ENCODE results near the gene LRP8. TPM values are rescaled to one million over a fixed set of nuclear protein-coding genes. Genes with fewer than 3 reads are reported as not detected.

LRP8 gene
- total and polyA plus RNA-seq, 9 of the 15 experiments (the other 6 are each of a cell fraction or from before 2014, with no cell fraction given) = 7.1 to 56.1 (median 31.3) TPM

DNA sequence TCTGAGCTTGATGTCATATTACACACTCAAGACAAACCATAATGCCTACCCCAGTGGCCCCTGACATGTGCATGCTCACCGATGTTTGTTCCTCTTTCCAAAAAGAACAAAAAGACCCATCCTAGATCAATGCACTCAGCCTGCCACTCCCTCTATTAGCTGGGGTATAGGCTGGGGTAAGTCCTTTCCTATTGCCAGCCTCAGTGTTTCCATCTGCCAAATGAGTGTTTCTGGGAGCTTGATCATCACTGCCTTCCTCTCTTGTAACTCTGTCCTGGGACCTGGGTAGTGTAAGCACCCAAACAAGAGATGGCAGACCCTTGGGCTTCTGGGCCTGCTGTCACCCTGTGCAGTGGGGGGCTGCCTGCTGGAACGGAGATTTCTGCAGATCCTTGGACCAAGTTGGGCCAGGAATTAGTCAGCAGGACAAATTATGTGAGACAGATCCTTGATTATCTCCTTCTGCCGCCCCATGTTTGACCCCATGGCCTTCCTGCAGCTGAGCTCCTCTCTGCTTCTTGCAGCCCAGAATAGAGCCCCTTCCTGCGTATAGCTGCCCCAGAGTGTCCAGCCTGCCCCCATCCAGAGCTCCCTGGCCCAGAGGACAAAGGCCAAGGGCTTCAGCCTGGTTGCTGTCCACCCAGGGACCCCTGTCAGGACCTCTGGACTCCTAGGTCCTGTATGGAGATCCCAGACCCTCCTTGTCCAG lies 31.5 kb upstream of the LRP8 start:
- CTCF ChIA-PET (ENCODE audit: low intra/inter-chr PET ratio) = no interaction called here
- no peaks in the 10 kb centered on the region for H3K9me1 ChIP-seq (ENCODE audit: control insufficient read depth, insufficient read depth, low read length)

More for the DNA sequence above, 31.5 kb upstream of the LRP8 start:
- ATAC-seq = no peak
- H3K9me3 ChIP-seq (replicated peaks; ENCODE audit: control insufficient read depth, insufficient read depth, low read depth, low read length) = peaks cover 2% of the 10 kb centered on the region; the same call in 1 of the 2 replicates
- POLR2A ChIA-PET = interaction anchor here (0.7 to 1.6 kb wide), 2 partner anchors 14 to 105 kb away, joined by 3 read pairs; no protein-coding TSS in a partner anchor
- H3K4me2 ChIP-seq (ENCODE audit: insufficient read depth, low read length) = no peak overlapping the region
- intact Hi-C loops (cut with micrococcal nuclease) (no loop called here), in situ Hi-C loops (cut with MboI) (no loop called here)
- DNase-seq (ENCODE audit: extremely low read depth in 1 of 4, low spot score in 3 of 4) = no peak
- H4K20me1 ChIP-seq (replicated peaks; ENCODE audit: control insufficient read depth, insufficient read depth, low read length) = no peaks in the 10 kb centered on the region
- H3K27ac ChIP-seq (ENCODE audit: extremely low read depth, low read depth, low read length) = no peak overlapping the region
- BruUV-seq (replicated peaks) = no TSS peak
- no peaks in the 10 kb centered on the region for H3K36me3 ChIP-seq (ENCODE audit: control insufficient read depth, insufficient read depth, low read length)
- TF ChIP-seq, protein P1, sequence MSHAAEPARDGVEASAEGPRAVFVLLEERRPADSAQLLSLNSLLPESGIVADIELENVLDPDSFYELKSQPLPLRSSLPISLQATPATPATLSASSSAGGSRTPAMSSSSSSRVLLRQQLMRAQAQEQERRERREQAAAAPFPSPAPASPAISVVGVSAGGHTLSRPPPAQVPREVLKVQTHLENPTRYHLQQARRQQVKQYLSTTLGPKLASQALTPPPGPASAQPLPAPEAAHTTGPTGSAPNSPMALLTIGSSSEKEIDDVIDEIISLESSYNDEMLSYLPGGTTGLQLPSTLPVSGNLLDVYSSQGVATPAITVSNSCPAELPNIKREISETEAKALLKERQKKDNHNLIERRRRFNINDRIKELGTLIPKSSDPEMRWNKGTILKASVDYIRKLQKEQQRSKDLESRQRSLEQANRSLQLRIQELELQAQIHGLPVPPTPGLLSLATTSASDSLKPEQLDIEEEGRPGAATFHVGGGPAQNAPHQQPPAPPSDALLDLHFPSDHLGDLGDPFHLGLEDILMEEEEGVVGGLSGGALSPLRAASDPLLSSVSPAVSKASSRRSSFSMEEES (CRISPR knock-in tag; IDR thresholded peaks at IDR 0.05) = no peak
- TF ChIP-seq NCOR1 (IDR thresholded peaks at IDR 0.05) (no peak), CREM (IDR thresholded peaks at IDR 0.05; ENCODE audit: low read depth) (no peak), MED1 (CRISPR knock-in tag; IDR thresholded peaks at IDR 0.05; ENCODE audit: borderline replicate concordance) (0 out of 2 replicates have a peak, but pooled peaks have one; percentile 26), ETV1 (tag; conservative IDR thresholded peaks at IDR 0.05; ENCODE audit: low read depth) (no peak), ETS2 (tag; IDR thresholded peaks at IDR 0.05; ENCODE audit: borderline replicate concordance, poor library complexity, severe bottlenecking) (no peak)
- H3K9ac ChIP-seq (ENCODE audit: insufficient read depth in 1 of 2, low read depth in 2 of 2, low read length in 2 of 2) = peak overlapping the region in 1 of 2 experiments; percentile 10; a peak in 1 of 4 replicates
- no peaks in the 10 kb centered on the region for H3K79me2 ChIP-seq (ENCODE audit: control insufficient read depth, insufficient read depth, low read length)
- 13% methylated on average over 4 of the region's 4 CpGs for WGBS (ENCODE audit: insufficient coverage, low coverage, missing lambda C conversion rate)
- H2AFZ ChIP-seq (ENCODE audit: low read depth, low read length) = no peak overlapping the region
- H3K4me3 ChIP-seq = no peak overlapping the region
- H3K27me3 ChIP-seq (ENCODE audit: control insufficient read depth in 2 of 2, insufficient read depth in 2 of 2, low read length in 2 of 2) = peaks cover 5 to 14% of the 10 kb centered on the region in 2 experiments; a peak in 3 of 5 replicates
- H3K4me1 ChIP-seq (replicated peaks in 1 of 2; ENCODE audit: control insufficient read depth in 2 of 2, insufficient read depth in 2 of 2, low read length in 2 of 2) = no peaks in the 10 kb centered on the region; a peak in 2 of 5 replicates
- no peak for FAIRE-seq

All from K562 (cell line).